ENCODE measurements around the gene PHOSPHO1. TPM values are rescaled to one million over a fixed set of nuclear protein-coding genes. Genes with fewer than 3 reads are reported as not detected.
A peak's percentile ranks its signal among the peaks of the same experiment; 100 is the strongest.
"Not testable (repeated sequence)": the region's sequence is repeated elsewhere in the genome, so short reads cannot be mapped to it uniquely, and the experiment has no call there.

PHOSPHO1 gene
- total RNA-seq, 2 donors from 2014 or later: not detected

DNA sequence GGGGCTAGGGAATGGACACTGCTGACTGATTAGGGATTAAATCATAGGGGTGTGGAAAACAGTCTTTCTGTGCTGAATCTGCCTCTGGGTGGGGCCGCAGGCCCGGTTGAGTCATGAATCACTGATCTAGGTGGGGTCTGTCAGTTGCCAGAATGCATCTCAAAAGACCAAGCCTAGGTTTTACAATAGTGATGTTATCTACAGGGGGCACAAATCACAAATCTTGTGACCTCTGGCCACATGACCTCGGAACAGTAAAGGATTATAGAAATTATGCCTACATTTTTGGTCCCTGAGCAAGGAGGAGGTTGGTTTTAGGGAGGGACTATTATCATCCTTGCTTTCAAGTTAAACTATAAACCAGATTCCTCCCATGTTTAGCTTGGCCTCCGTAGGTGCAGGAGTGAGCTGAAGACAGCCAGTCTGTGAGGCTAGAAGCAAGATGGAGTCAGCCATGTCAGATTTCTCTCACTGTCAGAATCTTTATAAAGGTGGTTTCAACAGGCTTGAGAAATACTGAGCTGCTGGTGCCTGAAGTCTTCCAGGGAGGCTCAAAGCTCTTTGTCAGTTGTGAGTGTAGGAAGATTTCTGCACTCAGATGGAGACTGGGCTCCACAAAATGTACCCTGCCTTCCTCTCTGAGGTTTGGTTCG lies 33.1 kb downstream of the PHOSPHO1 start:
- H3K9me3 Mint-ChIP-seq: no peaks in the 10 kb centered on the region
- no peak overlapping the region for H3K4me3 Mint-ChIP-seq

DNA sequence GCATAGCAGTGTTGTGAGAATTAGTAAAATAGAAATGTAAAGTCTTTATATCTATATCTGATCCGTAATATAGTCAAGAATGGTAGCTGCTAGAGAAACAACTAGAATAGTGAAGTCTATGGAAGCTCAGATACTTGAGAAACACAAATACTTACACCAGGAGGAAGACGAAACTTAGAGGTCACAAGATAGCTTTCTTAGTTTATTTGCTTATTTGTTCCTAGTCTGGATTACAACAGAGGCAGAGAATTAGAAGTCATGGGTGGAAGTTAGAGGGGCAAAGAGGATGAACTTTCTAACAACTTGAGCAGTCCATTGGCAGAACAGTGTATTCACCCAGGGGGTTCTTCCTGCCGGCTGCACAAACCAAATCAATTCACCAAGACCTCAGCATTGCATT lies 34.1 kb downstream of the PHOSPHO1 start:
- H3K9me3 Mint-ChIP-seq: no peaks in the 10 kb centered on the region
- peaks cover 28% of the 10 kb centered on the region for H3K4me1 Mint-ChIP-seq
- no peak for ATAC-seq (replicated peaks)
- H3K36me3 Mint-ChIP-seq (ENCODE audit: low read depth): peaks cover 17% of the 10 kb centered on the region
- no peak overlapping the region for H3K27ac Mint-ChIP-seq
- no peaks in the 10 kb centered on the region for H3K27me3 Mint-ChIP-seq
- no peak overlapping the region for H3K4me3 Mint-ChIP-seq

More for the DNA sequence above, 33.1 kb downstream of the PHOSPHO1 start:
- H3K27ac Mint-ChIP-seq: no peak overlapping the region
- ATAC-seq (replicated peaks): no peak
- H3K4me1 Mint-ChIP-seq: peaks cover 25% of the 10 kb centered on the region
- peaks cover 7% of the 10 kb centered on the region for H3K36me3 Mint-ChIP-seq (ENCODE audit: low read depth)
- H3K27me3 Mint-ChIP-seq: no peaks in the 10 kb centered on the region

DNA sequence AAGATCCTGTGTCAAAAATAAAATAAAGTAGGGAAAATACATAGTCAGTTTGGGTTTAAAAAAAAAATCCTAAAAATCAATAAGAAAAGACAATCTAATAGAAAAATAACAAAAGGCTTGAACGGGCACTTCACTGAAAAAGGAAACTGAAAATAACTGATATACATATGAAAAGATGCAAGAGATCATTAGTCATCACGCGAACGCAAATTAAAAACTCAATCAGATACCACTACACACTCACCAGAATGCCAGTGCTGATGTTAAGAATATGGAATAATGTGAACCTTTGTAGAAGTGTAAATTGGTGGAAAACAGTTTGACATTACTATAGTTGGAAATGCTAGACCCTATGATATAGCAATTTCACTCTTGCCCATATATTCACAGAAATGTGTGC lies 34.8 kb downstream of the PHOSPHO1 start:
- H3K27ac Mint-ChIP-seq: peak overlapping the region; percentile 57
- no peaks in the 10 kb centered on the region for H3K27me3 Mint-ChIP-seq
- peak overlapping the region; percentile 49 for H3K4me3 Mint-ChIP-seq
- no peaks in the 10 kb centered on the region for H3K9me3 Mint-ChIP-seq
- H3K4me1 Mint-ChIP-seq: peaks cover 28% of the 10 kb centered on the region
- ATAC-seq (replicated peaks): no peak
- H3K36me3 Mint-ChIP-seq (ENCODE audit: low read depth): peaks cover 17% of the 10 kb centered on the region

DNA sequence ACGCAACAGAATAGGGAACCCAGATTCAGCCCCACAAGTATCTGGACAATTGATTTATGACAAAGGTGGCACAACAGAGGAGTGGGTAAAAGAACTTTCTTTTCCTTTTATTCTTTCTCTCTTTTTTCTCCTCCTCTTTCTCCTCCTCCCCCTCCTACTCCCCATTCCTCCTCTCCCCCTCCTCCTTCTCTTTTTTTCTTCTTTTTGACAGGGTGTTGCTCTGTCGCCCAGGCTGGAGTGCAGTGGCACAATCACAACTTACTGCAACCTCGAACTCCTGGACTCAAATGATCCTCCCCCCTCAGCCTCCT lies 36.3 kb downstream of the PHOSPHO1 start:
- H3K9me3 Mint-ChIP-seq: no peaks in the 10 kb centered on the region
- H3K27ac Mint-ChIP-seq: no peak overlapping the region
- H3K36me3 Mint-ChIP-seq (ENCODE audit: low read depth): peaks cover 17% of the 10 kb centered on the region
- H3K4me3 Mint-ChIP-seq: peak overlapping the region; percentile 97
- no peak for ATAC-seq (replicated peaks)
- peaks cover 28% of the 10 kb centered on the region for H3K4me1 Mint-ChIP-seq
- no peaks in the 10 kb centered on the region for H3K27me3 Mint-ChIP-seq

DNA sequence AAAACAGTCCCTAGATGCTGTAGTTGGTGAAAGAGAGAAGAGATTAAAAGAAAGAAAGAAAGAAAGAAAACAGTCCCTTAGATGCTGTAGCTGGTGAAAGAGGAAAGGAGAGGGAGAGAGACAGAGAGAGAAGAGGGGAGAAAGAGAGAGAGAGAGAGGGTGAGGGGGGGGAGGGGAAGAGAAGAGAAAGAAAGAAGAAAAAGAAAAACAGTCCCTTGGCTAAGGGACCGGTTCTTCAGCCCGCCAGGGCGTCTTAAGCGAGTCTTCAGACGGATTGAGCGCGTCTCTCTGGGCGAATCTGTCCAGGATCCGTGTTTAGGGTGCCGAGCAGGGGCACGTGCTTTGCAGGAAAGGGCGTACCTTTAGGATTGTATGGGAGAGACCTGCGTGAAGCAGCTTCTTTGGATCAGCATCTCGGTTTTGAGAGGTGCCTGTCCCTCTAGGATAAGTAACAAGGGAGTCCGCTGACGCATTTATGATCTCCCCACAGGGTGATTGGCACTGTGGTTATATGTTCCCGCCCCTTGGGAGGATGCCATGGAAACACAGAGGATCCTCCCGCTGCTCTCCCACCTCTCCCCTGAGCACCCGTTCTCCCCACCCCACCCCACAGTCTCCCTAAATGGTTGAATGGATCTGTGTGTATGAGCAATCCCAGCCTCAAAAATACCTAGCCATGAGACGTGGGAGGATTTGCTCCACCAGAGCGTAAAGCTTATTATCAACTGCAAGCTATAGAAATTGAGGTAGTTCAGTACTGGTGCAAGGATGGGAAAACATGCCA lies 36.9 kb downstream of the PHOSPHO1 start:
- Mint-ChIP-seq H3K4me3 (peak overlapping the region; percentile 97), H3K9me3 (no peaks in the 10 kb centered on the region), H3K27ac (peak overlapping the region; percentile 100), H3K27me3 (no peaks in the 10 kb centered on the region), H3K36me3 (ENCODE audit: low read depth) (peaks cover 17% of the 10 kb centered on the region), H3K4me1 (peaks cover 28% of the 10 kb centered on the region)
- ATAC-seq (replicated peaks): no peak

DNA sequence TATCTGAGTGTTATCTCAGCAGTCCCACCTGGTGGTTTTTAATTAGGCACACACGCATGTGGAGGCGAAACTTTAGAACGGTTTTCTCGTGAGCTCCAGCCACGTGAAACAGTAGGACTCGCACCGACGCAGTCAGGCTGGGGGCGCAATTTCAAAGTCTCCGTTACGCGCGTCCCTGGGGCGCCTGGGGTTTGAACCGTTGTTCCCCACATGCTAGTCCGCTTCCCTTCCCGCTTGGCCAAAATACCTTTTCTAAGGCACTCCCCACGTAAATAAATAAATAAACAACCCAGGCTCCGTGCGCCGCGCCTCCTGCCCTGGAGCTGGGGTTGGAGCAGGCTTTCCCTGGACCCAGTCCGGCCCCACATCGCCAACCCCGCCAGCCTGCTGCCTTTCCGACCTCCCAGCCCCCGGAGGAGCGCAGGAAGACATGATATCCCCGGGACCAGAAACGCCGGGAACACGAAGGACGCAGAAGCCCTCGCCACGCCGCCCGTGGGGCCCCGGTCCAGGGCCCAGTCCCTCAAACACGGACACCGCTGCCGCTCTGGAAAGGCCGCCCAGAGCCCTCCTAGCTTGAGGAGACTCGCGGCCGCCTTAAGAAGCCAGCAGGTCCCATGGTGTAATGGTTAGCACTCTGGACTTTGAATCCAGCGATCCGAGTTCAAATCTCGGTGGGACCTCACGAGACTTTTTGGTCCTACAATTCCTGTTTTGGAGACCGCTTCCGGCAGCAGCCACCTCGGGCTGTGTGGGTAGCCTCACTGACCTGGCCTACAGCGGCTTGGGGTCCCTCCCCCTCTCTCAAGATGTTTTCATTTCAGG lies 38.5 kb downstream of the PHOSPHO1 start:
- ATAC-seq (replicated peaks): peak; percentile 66
- Mint-ChIP-seq H3K36me3 (ENCODE audit: low read depth) (peaks cover 17% of the 10 kb centered on the region), H3K27me3 (no peaks in the 10 kb centered on the region), H3K4me3 (peak overlapping the region; percentile 97), H3K27ac (peak overlapping the region; percentile 100), H3K4me1 (peaks cover 28% of the 10 kb centered on the region), H3K9me3 (no peaks in the 10 kb centered on the region)

DNA sequence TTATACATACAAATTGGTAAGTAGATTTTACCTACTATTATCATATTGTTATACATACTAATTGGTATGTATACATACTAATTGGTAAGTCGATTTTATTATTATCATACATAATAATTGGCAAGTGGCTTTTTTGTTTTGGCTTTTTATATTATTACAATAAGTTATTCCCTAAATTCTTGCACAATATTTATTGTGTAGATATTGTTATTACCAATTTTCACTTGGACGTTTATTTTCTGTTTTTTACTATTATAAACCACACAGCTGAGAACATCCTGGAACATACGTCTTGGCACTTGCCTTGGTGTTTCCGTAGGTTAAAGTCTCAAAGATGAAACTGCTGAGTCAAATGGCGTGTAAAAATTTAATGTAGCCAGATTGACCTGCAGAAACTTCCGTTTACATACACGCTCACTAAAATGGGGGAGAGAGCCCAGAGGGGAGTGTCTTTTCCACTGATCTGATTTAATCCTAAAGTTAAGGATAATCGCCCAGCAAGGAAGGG lies 39.1 kb downstream of the PHOSPHO1 start:
- H3K9me3 Mint-ChIP-seq: no peaks in the 10 kb centered on the region
- H3K27me3 Mint-ChIP-seq: no peaks in the 10 kb centered on the region
- peaks cover 17% of the 10 kb centered on the region for H3K36me3 Mint-ChIP-seq (ENCODE audit: low read depth)
- peak overlapping the region; percentile 100 for H3K27ac Mint-ChIP-seq
- H3K4me1 Mint-ChIP-seq: peaks cover 25% of the 10 kb centered on the region
- peak; percentile 10 for ATAC-seq (replicated peaks)
- H3K4me3 Mint-ChIP-seq: peak overlapping the region; percentile 97

DNA sequence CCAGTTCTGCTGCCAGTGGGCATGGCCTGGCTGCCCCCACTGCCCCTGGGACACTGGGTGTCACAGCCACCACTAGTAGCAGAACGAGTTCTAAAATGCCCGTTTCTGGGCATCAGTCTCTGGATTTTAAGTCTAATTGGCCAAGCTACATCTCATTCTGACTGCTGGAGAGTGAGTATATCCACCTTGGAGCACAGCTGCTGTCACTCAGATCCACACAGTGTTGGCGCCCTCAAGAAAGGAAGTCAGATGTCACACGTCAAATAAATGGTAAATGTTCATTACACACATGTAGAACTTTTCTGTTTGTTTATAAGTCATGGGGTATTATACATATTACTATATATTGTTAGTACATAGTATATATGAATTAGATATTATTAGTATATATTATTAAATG lies 39.7 kb downstream of the PHOSPHO1 start:
- Mint-ChIP-seq H3K4me1 (peaks cover 19% of the 10 kb centered on the region), H3K27ac (no peak overlapping the region), H3K4me3 (peak overlapping the region; percentile 97), H3K27me3 (no peaks in the 10 kb centered on the region), H3K36me3 (ENCODE audit: low read depth) (peaks cover 17% of the 10 kb centered on the region), H3K9me3 (peaks cover 3% of the 10 kb centered on the region)
- no peak for ATAC-seq (replicated peaks)

DNA sequence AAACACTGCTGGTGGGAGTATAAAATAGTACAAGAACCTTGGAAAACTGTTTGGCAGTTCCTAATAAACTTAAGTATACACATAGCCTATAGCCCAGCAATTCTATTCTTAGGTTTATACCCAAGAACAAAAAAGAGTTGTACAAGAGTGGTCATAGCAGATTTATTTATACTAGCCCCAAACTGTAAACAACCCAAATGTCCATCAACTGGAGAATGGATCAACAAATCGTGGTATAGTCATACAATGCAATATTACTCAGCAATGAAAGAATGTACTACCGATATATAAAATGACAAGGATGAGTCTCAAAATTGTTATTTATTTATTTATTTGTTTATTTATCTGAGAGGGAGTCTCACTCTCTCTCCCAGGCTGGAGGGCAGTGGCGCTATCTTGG lies 43.3 kb downstream of the PHOSPHO1 start:
- Mint-ChIP-seq H3K27ac (no peak overlapping the region), H3K27me3 (no peaks in the 10 kb centered on the region), H3K9me3 (peaks cover 3% of the 10 kb centered on the region), H3K4me3 (no peak overlapping the region), H3K4me1 (peaks cover under 1% of the 10 kb centered on the region), H3K36me3 (ENCODE audit: low read depth) (peaks cover 8% of the 10 kb centered on the region)
- no peak for ATAC-seq (replicated peaks)

DNA sequence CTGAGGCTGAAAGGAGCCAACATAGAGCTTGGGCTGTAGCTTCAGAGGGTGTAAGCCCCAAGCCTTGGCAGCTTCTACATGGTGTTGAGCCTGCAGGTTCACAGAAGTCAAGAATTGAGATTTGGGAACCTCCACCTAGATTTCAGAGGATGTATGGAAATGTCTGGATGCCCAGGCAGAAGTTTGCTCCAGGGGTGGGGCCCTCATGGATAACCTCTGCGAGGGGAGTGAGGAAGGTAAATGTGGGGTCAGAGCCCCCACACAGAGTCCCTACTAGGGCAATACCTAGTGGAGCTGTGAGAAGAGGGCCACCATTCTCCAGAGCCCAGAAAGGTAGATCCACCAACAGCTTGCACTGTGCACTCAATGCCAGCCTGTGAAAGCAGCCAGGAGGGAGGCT lies 45.2 kb downstream of the PHOSPHO1 start:
- not testable (repeated sequence) for H3K27ac Mint-ChIP-seq; H3K36me3 Mint-ChIP-seq (ENCODE audit: low read depth); H3K9me3 Mint-ChIP-seq; H3K4me1 Mint-ChIP-seq; H3K27me3 Mint-ChIP-seq; ATAC-seq (replicated peaks); H3K4me3 Mint-ChIP-seq

DNA sequence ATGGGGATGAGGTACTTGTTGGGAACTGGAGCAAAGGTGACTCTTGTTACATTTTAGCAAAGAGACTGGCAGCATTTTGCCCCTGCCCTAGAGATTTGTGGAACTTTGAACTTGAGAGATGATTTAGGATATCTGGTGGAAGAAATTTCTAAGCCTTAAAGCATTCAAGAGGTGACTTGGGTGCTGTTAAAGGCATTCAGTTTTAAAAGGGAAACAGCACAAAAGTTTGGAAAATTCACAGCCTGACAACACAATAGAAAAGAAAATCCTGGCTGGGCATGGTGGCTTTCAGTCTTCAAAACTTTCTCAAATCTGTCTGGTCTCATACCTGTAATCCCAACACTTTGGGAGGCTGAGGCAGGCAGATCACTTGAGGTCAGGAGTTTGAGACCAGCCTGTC lies 46.1 kb downstream of the PHOSPHO1 start:
- ATAC-seq (replicated peaks); H3K27me3 Mint-ChIP-seq; H3K36me3 Mint-ChIP-seq (ENCODE audit: low read depth); H3K4me3 Mint-ChIP-seq; H3K27ac Mint-ChIP-seq; H3K9me3 Mint-ChIP-seq; H3K4me1 Mint-ChIP-seq: not testable (repeated sequence)

DNA sequence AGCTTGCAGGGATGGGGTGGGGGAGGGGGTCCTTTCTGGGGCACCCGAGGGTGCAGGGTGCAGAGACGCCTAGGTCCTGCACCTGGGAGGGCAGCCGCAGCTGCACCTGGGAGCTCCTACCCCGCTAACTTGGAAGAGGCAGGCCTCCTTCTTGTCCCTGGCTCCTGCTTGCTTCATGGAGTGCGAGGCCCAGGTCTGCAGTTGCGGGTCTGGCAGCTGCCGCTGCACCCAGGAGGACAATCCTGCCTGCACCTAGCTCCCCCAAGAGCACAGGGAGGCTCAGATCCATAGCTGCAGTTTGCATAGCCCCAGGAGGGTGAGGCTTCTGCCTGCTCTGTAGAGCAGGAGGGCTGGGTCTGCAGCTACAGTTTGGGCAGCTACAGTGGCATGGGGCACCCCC lies 46.8 kb downstream of the PHOSPHO1 start:
- no peak overlapping the region for H3K4me3 Mint-ChIP-seq
- H3K9me3 Mint-ChIP-seq: peaks cover 3% of the 10 kb centered on the region
- H3K27ac Mint-ChIP-seq: no peak overlapping the region
- no peaks in the 10 kb centered on the region for H3K27me3 Mint-ChIP-seq
- H3K4me1 Mint-ChIP-seq: peaks cover 4% of the 10 kb centered on the region
- H3K36me3 Mint-ChIP-seq (ENCODE audit: low read depth): no peaks in the 10 kb centered on the region
- no peak for ATAC-seq (replicated peaks)

DNA sequence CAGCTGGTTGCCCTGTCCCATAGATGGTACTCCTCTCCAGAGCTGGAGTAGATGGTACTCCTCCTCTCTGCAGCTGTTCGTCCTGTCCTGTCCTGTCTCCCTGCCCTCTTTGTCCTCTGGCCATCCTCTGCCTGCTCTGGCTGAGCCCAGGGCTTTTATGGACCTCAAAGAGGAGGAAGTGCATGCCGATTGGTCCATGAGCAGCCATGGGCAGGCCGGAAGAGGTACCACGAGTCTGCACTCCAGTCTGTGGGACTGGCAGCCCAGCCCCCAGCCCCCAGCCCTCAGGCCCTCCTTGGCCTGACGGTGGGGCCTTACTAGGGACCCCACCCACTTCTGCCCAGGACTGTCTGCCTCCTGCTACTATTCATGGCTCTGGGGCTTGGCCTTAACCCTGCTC lies 47.2 kb downstream of the PHOSPHO1 start:
- H3K4me1 Mint-ChIP-seq: peaks cover 4% of the 10 kb centered on the region
- no peaks in the 10 kb centered on the region for H3K36me3 Mint-ChIP-seq (ENCODE audit: low read depth)
- no peak for ATAC-seq (replicated peaks)
- no peak overlapping the region for H3K27ac Mint-ChIP-seq
- H3K27me3 Mint-ChIP-seq: no peaks in the 10 kb centered on the region
- H3K4me3 Mint-ChIP-seq: no peak overlapping the region
- peaks cover 3% of the 10 kb centered on the region for H3K9me3 Mint-ChIP-seq

DNA sequence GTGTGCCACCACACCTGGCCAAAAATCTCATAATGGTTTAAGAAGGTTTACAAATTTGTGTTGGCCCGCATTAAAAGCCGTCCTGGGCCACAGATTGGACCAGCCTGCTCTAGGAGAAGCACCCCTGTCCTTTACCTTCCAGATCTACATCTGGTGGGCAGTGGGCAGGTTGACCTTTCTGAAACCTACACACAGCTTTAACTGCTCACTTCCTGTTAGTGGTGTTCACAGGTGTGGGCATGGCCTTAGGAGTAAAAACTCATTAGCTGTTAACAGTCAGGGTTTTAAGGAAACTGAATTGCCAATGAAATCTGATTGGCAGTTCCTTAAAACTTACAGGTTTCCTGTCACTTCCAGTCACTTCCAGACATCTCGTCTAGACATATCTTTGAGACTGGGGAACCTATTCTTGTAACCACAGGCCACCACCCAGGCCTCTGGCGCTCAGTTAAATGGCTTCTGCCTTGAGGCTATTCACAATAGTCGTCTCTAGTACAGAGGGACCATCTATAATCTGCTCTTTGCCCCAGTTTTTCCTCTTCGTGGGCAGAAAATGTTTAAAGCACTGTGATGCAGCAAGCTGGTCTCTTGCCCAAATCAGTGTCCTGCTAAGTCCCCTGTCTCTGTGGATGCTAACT lies 49.5 kb downstream of the PHOSPHO1 start:
- no peak for ATAC-seq (replicated peaks)
- no peak overlapping the region for H3K4me3 Mint-ChIP-seq
- peaks cover 2% of the 10 kb centered on the region for H3K9me3 Mint-ChIP-seq
- H3K4me1 Mint-ChIP-seq: peaks cover 4% of the 10 kb centered on the region
- no peaks in the 10 kb centered on the region for H3K27me3 Mint-ChIP-seq
- no peak overlapping the region for H3K27ac Mint-ChIP-seq
- H3K36me3 Mint-ChIP-seq (ENCODE audit: low read depth): no peaks in the 10 kb centered on the region

All from activated T-helper 17 cell treated with anti-CD3 and anti-CD28 coated beads, Interleukin-2, amount 50 U/mL, for 72 hours (primary cell).